Lung (tissue), 12 donors: ENCODE data around the gene OVOL1. TPM values are rescaled to one million over a fixed set of nuclear protein-coding genes. Genes with fewer than 3 reads are reported as not detected.

Source experiments
- ATAC-seq: fragments of 200-7000 bp; cut with Tn5 transposase; one replicate; pipeline ENCODE4 v1.9.1; 2020; ENCODE audit warnings: moderate number of reproducible peaks; ENCODE audit not compliant: insufficient read depth, low FRiP score
- DNase-seq, 3 donors: peaks; one replicate each; pipeline ENCODE4 v3.0.0-alpha.2; 2013 to 2017
- H3K27ac ChIP-seq, 2 donors: one replicate each; pipeline ENCODE4 v1.5.1; 2013; ENCODE audit warnings: mild to moderate bottlenecking in 2 of 2, moderate library complexity in 2 of 2, control low read depth in 1 of 2, inconsistent platforms in 1 of 2, low read depth in 1 of 2, low read length in 1 of 2
- H3K27me3 ChIP-seq, 3 donors: one replicate each; pipeline ENCODE4 v1.5.1; 2013; ENCODE audit warnings: low read length in 2 of 3; ENCODE audit not compliant: control insufficient read depth in 3 of 3, insufficient read depth in 3 of 3
- H3K36me3 ChIP-seq, 4 donors: one replicate each; pipeline ENCODE4 v1.5.1; 2013; ENCODE audit warnings: low read length in 4 of 4, mild to moderate bottlenecking in 1 of 4, moderate library complexity in 1 of 4; ENCODE audit not compliant: control insufficient read depth in 4 of 4, insufficient read depth in 4 of 4
- H3K4me1 ChIP-seq, 5 donors: one replicate each; pipeline ENCODE4 v1.5.1; 2013; ENCODE audit warnings: low read length in 5 of 5, mild to moderate bottlenecking in 2 of 5, moderate library complexity in 1 of 5; ENCODE audit not compliant: control insufficient read depth in 5 of 5, insufficient read depth in 5 of 5
- H3K4me3 ChIP-seq: one replicate; pipeline ENCODE4 v1.5.1; 2013; ENCODE audit warnings: mild to moderate bottlenecking, control low read depth, moderate library complexity
- H3K9ac ChIP-seq, 2 donors: one replicate each; pipeline ENCODE4 v1.5.1; 2013; ENCODE audit warnings: low read length in 2 of 2, control low read depth in 1 of 2; ENCODE audit not compliant: insufficient read depth in 1 of 2
- H3K9me3 ChIP-seq, 4 donors: one replicate each; pipeline ENCODE4 v1.5.1; 2013; ENCODE audit warnings: low read length in 3 of 4, mild to moderate bottlenecking in 1 of 4, moderate library complexity in 1 of 4; ENCODE audit not compliant: control insufficient read depth in 4 of 4, insufficient read depth in 3 of 4
- CTCF ChIP-seq: IDR thresholded peaks from 2 replicates; pipeline ENCODE4 v1.5.1; 2012; ENCODE audit warnings: mild to moderate bottlenecking; ENCODE audit errors: control extremely low read depth, extremely low read depth
- WGBS, 2 donors: extraction: QIAGEN DNeasy Blood & Tissue Kit; methylation state at CpG; one replicate each; pipeline ENCODE4 v1.1.7; 2013; 5-methylcytosine and 5-hydroxymethylcytosine counted together
- polyA plus RNA-seq, 2 donors: library from polyadenylated mRNA; stranded (reverse); fragments of 200-250 nt; gene quantifications; one replicate each; pipeline ENCODE4 v1.2.1, GENCODE V29; 2013
- total RNA-seq, 2 donors: library from RNA; depleted of rRNA in 1 of 2; stranded (reverse); fragments of >200 nt in 1 of 2; gene quantifications; one replicate each; pipeline ENCODE4 v1.2.1, GENCODE V29; 2014 to 2021
- donor health status: control.
- donor health status: control.
- donor health status: Bipolar disorder and iron deficiency.
- donor health status: healthy.
- donor health status: DM: yes; HTN: yes; CAD: no.

Gene OVOL1
- total and polyA plus RNA-seq, 4 donors = 0.17 to 1.4 (median 0.87) TPM

GRCh38 chr11:65773784-65774411 is 13.0 kb upstream of the OVOL1 start:
- Histone ChIP-seq H3K9me3 (no peaks in the 10 kb centered on the region), H3K27ac (no peak overlapping the region), H3K36me3 (peaks cover 0 to 18% (median 0%) of the 10 kb centered on the region in 4 donors), H3K4me3 (no peak overlapping the region), H3K4me1 (peaks cover 0 to 4% (median 0%) of the 10 kb centered on the region in 5 donors), H3K9ac (no peak overlapping the region), H3K27me3 (no peaks in the 10 kb centered on the region)
- 49 to 63% methylated on average over 8 of the region's 8 CpGs for WGBS, 2 donors
- DNase-seq (no peak), ATAC-seq (no peak)
- TF ChIP-seq CTCF = no peak

GRCh38 chr11:65774525-65775306 is 12.1 kb upstream of the OVOL1 start:
- 88 to 92% methylated on average over 9 of the region's 9 CpGs for WGBS, 2 donors
- H3K4me3 ChIP-seq = no peak overlapping the region
- H3K9ac ChIP-seq = no peak overlapping the region
- H3K27ac ChIP-seq = peak overlapping the region in 1 of 2 donors; percentile 75
- no peaks in the 10 kb centered on the region for H3K27me3 ChIP-seq
- ATAC-seq = no peak
- DNase-seq = no peak
- H3K36me3 ChIP-seq = peaks cover 0 to 24% (median 0%) of the 10 kb centered on the region in 4 donors
- no peak for TF ChIP-seq CTCF
- H3K4me1 ChIP-seq = peaks cover 0 to 11% (median 0%) of the 10 kb centered on the region in 5 donors
- no peaks in the 10 kb centered on the region for H3K9me3 ChIP-seq

DNA sequence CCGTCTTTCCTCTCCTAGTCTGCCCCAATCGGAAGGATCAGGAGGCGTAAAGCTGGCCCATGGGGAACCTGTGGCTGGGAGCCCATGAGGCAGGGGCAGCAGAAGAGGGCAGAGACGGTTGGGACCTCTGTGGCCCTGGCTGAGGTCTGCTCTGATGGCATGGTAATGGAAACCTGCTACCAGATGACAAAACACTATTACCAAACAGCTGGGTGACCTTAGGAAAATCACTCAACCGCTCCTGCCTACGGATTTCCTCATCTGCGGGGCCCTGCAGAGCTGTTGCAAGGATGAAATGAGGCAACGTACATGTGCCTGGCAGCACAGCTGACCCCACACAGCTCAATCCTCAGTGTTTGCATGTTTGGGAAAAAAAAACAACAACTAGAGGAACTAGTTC is 10.7 kb upstream of the OVOL1 start:
- Histone ChIP-seq H3K9me3 (no peaks in the 10 kb centered on the region), H3K9ac (no peak overlapping the region), H3K27ac (peak overlapping the region in 1 of 2 donors; percentile 89), H3K4me1 (peaks cover 0 to 12% (median 3%) of the 10 kb centered on the region in 5 donors), H3K36me3 (peaks cover 0 to 24% (median 0%) of the 10 kb centered on the region in 4 donors), H3K4me3 (no peak overlapping the region), H3K27me3 (peaks cover 0 to 3% (median 0%) of the 10 kb centered on the region in 3 donors)
- WGBS, 2 donors = 38 to 64% methylated on average over 8 of the region's 8 CpGs
- no peak for DNase-seq
- no peak for ATAC-seq
- no peak for TF ChIP-seq CTCF
